GM19351 (cell line): ENCODE measurements around the gene ADCY2.

Experiments used
- ATAC-seq: cut with Tn5 transposase; IDR thresholded peaks from one replicate; pipeline ENCODE4 v1.9.1; 2021; ENCODE audit warnings: mild to moderate bottlenecking, moderate library complexity; ENCODE audit not compliant: unreplicated experiment

ADCY2 gene

GRCh38 chr5:7855611-7856010 lies 459.7 kb downstream of the ADCY2 start:
- no peak for ATAC-seq

DNA sequence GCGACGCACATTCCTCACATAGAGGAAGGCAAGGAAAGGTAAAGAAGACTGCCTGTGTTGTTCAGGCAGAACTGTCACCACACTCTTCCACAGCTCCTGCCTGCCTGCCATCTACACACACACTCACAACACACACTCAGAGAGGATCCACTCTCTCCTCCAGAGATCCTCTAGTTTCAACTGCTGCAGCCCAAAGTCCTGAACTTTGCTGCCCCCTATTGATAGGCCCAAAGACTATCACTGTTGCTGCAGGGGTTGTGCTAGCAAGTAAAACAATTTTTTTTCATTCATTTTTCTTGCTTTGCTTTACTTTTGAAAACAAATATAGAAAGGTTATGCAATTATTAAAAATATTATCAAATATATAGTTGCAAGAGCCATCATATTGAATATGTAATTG lies 460.9 kb downstream of the ADCY2 start:
- no peak for ATAC-seq

DNA sequence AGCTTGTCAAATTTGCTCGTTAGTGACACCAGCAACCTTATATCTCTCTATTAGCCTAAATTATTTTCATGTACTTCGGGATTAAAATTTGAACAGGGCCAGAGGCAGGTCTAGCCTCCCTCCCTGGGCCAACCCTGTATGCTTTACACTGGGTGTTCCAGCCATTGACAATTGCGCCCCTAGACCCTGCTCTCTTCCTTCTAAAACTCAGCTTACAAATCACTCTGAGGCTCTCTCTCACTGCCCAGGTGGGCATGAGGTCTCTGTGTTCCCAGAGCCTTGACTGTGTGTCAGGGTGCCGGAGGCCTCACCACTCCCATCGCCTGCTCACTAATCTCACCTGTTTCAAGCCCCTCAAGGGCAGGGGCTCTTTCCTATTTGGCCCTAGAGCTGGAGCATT lies 461.4 kb downstream of the ADCY2 start:
- no peak for ATAC-seq

DNA sequence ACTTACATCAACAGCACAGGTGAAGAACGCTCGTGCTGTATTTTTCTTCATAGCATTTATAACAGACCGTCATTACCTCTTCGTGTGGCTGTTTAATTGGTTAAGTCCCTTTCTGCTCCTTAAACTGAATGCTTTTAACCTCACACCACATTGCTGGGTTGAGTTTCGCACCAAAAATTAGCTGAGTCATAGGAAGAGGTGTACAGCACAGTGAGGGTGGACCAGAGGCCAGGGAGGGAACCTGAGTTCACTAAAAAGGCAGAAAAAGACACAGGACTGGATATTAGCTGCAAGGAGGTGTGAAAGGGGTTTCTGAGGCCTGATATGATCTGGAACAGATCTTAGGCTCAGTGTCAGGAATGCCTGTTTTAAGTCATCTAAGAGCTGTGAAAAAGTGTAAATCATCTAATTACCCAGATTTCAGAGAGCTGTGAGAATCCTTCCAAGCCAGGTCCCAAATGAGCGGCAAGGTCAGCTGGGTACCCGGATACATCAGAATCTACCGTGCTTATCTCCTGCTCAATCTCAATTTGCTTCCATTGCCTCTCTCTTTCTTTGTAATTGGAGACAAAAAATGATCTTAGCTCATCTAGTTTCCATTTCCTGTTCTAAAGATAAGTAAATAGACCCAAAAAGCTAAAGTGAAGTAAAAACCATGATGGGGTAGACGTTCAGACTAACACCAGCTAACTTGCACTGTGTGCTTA lies 462.1 kb downstream of the ADCY2 start:
- no peak for ATAC-seq

DNA sequence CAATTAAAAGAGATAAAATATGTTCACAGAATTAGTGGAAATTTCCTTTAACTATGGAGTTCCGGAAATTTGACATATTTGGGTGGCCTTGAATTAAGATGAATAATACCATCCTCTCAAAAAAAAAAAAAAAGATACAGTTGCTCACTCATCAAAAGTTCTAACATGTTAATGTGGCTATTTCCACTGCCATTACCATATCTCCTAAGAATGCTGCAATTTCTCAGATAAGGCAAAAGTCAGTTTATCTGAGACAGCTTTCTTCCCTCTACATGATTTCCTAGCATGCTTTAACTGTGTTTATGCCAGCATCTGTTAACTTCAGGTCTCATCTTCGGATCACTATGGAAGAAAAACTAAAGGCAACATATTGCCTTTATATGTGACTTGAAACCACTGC lies 470.3 kb downstream of the ADCY2 start:
- ATAC-seq = no peak

- ATAC-seq = no peak
These were observed 471.3 kb downstream of the ADCY2 start for GRCh38 chr5:7867260-7867659.

DNA sequence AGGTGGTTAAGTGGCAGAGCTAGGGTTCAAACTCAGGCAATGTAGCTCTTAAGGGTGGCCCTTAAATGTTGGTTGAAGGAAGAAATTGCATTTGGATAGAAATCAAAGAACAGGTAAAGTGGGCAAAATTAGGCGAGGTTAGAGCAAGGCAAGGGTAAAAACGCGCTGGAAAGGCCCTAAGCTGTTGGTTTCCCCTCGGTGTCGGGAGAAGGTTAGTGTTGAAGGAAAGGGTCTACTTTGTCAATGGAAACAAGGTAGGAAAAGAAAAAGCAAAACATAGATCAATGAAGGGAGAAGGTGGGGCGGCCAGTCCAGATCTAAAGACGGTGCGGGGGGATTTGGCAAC lies 472.5 kb downstream of the ADCY2 start:
- ATAC-seq = no peak

GRCh38 chr5:7868773-7869473 lies 473.0 kb downstream of the ADCY2 start, which contains the start of the genes FASTKD3 and MTRR:
TSS of gene FASTKD3 (minus strand) at chr5:7869031. CDS start at chr5:7868083, 948 bp downstream.
TSS of gene MTRR (plus strand) at chr5:7869148. CDS start at chr5:7870795, 1,647 bp downstream.
- peak; percentile 91 for ATAC-seq

DNA sequence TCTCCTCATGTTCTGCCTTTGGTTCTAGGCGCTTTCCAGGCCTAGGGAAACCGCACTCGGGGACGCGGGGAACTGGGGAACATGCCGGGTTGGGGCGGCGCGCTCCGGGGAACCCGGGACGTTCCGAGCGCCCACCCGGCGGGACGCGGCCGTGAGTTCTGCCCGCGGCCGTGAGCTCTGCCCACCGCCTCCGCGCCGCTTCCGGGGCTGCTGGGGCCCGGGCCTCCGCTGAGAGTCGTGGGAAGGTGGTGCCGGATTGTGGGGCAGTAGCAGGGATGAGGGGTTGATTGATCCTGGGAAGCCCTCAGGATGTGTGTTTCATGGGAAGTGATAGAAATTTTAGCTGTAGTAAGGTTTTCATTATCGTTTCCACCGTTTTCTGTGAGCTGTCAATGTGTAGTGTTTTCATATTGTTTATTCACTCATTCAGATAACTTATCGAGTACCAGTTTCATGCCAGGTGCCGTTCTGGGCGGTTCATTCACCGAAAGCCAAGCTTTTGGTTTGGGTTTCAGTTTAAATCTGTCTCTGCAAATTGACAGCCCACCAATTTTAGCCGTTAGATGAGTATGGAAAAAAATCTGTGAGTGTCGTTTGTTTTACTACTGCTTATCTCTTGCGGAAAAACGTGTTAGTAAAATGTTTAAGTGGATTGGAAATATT lies 473.7 kb downstream of the ADCY2 start:
- peak; percentile 19 for ATAC-seq

- ATAC-seq = peak; percentile 24
These were observed 475.7 kb downstream of the ADCY2 start for GRCh38 chr5:7871653-7872052.

GRCh38 chr5:7872517-7873130 lies 476.7 kb downstream of the ADCY2 start:
- no peak for ATAC-seq

- no peak for ATAC-seq
These were observed 477.3 kb downstream of the ADCY2 start for GRCh38 chr5:7873216-7873615.

DNA sequence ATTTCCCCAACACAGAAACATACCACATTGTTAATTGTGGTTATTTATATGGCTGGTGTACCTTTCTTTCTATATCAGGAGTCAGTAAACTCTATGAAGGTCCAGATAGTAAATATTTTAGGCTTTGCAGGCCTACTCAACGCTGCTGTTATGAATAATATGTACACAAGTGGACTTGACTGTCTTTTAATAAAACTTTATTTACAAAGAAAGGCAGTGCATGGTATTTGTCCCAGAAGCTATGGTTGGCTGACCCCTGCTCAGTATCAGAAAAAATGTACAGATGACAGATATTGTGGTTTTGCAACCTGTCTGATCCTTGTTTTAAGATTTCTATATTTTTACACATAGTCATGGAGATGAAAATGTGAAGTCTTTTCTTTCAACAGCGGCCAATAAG lies 478.7 kb downstream of the ADCY2 start:
- ATAC-seq = no peak

- no peak for ATAC-seq
These were observed 479.2 kb downstream of the ADCY2 start for GRCh38 chr5:7875151-7875550.

- ATAC-seq = peak; percentile 58
These were observed 480.9 kb downstream of the ADCY2 start for GRCh38 chr5:7876867-7877266.

DNA sequence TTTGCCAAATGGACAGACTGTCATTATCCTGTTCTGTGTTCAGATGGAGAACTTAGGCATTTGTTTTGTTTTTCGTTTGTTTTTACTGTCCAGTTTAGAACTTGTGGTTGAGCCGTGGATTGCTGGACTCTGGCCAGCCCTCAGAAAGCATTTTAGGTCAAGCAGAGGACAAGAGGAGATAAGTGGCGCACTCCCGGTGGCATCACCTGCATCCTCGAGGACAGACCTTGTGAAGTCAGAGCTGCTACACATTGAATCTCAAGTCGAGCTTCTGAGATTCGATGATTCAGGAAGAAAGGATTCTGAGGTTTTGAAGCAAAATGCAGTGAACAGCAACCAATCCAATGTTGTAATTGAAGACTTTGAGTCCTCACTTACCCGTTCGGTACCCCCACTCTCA lies 481.9 kb downstream of the ADCY2 start:
- no peak for ATAC-seq

GRCh38 chr5:7878381-7878873 lies 482.5 kb downstream of the ADCY2 start:
- ATAC-seq = peak; percentile 94
